OCI-LY7 (cell line): ENCODE measurements around the gene APCDD1L.

ENCODE experiments used
- CTCF ChIP-seq: fragments of 200-600 bp; sonication (generic); conservative IDR thresholded peaks from 2 replicates; pipeline ENCODE4 v1.5.1; 2014; ENCODE audit warnings: mild to moderate bottlenecking, antibody characterized with exemption, low read length, moderate library complexity, mixed read lengths
- EZH2phosphoT487 ChIP-seq: fragments of 200-600 bp; sonication (generic); IDR thresholded peaks from 2 replicates; pipeline ENCODE4 v1.6.1; 2018; ENCODE audit warnings: low read depth, borderline replicate concordance, mild to moderate bottlenecking, mixed run types, antibody characterized with exemption, low read length, moderate library complexity, mixed read lengths

- TF ChIP-seq CTCF (no peak), EZH2phosphoT487 (no peak)
Measured at GRCh38 chr20:58428364-58428763, 86.8 kb downstream of the APCDD1L start.
